Astrocyte of the cerebellum (primary cell): ENCODE results near the gene RNF26.

Source experiments
- DNase-seq: peaks from one replicate; pipeline ENCODE4 v3.0.0-alpha.2; 2011; ENCODE audit warnings: low read depth
- H3K4me3 ChIP-seq: 2 replicates; pipeline ENCODE4 v1.5.1; 2011; ENCODE audit warnings: mild to moderate bottlenecking, low read depth, low read length, moderate library complexity
- in situ Hi-C: cut with HindIII; loops from 2 replicates; pipeline ENCODE4 v1.10.0; 2017; ENCODE audit warnings: low sequenced_read_pairs
- TF ChIP-seq, protein P1 (sequence below): IDR thresholded peaks from 2 replicates; pipeline ENCODE4 v1.5.1; 2012; ENCODE audit warnings: low read length, low read depth, moderate library complexity, mild to moderate bottlenecking; ENCODE audit errors: missing control alignments

The RNF26 gene

DNA sequence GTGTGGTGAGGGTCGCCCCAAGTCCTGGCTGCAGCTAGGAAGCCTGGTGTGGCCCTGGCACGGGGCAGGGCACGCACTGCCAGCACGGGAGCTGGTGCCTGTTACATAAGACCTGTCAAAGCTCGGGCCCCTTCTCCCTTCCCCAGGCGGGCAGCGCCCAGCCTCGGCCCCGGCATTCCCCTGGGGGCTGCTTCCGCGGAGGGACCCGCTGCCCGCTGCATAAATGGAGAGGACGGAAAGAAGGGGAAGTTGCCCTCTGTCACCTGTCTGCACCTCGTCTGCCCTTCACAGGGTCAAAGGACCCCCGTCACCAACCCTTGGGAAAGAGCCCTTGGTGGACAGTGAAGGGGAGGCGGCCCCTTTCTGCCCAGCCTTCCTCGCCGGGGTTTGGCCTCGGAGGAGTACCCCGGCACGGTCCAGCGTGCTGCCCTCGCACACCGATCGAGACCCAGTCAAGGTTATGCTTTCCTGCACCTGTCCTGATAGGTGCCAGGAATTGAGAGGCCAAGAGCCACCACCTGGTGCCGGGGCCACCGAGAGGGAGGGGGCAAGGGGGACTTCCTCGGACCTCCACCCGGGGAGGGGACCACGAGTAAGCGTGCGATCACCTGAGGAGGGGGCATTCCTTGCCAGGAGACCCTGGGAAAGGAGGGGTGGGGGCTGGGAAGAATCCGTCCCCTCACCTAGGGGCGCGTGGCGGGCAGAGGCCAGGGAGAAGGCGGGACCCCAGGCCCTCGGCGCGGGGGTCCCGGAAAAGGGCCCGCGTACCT, 28.9 kb downstream of the RNF26 start:
- H3K4me3 ChIP-seq: peak overlapping the region; percentile 26
- DNase-seq: no peak
- in situ Hi-C loops: loop anchor here (25.0 kb wide), 1 partner anchor 349 kb away; no protein-coding TSS in a partner anchor
- TF ChIP-seq, protein P1, sequence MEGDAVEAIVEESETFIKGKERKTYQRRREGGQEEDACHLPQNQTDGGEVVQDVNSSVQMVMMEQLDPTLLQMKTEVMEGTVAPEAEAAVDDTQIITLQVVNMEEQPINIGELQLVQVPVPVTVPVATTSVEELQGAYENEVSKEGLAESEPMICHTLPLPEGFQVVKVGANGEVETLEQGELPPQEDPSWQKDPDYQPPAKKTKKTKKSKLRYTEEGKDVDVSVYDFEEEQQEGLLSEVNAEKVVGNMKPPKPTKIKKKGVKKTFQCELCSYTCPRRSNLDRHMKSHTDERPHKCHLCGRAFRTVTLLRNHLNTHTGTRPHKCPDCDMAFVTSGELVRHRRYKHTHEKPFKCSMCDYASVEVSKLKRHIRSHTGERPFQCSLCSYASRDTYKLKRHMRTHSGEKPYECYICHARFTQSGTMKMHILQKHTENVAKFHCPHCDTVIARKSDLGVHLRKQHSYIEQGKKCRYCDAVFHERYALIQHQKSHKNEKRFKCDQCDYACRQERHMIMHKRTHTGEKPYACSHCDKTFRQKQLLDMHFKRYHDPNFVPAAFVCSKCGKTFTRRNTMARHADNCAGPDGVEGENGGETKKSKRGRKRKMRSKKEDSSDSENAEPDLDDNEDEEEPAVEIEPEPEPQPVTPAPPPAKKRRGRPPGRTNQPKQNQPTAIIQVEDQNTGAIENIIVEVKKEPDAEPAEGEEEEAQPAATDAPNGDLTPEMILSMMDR: no peak

DNA sequence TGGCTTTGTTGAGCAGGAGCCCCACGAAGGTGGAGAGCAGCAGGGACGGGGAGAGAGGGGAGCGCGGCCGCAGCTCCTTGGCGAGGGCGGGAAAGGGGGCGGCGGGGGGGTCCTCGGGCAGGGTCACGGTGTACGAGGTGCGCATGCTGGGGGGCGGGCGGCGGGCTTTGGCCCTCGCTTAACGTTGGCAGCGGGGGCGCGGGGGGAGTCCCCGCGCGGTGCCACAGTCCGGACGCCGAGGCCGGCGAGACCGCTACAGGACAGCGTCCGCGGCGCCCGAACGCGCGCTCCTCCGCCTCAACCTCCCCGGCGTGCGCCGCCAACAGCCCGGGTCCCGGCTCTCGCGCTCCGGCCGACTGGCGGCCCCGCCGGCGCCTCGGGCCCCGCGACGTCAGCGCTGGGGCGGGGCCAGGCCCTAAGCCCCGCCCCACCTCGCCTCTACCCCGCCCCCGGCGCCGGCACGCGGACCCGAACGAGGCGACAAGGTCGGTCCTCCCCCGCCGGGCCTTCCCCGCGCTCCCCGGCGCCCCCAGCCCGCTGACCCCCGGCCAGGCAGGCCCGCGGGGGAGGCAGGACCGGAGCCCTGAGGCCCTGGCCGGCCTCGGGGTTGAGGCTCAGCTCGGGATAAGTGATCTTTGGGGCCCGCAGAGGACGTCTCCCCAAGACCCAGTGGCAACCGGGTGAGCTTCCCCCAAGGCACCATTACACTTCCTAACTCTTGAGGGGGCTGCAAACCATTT, 29.7 kb downstream of the RNF26 start:
- in situ Hi-C loops: loop anchor here (25.0 kb wide), 1 partner anchor 348 kb away; no protein-coding TSS in a partner anchor
- H3K4me3 ChIP-seq: peak overlapping the region; percentile 26
- DNase-seq: no peak
- TF ChIP-seq, protein P1: no peak

DNA sequence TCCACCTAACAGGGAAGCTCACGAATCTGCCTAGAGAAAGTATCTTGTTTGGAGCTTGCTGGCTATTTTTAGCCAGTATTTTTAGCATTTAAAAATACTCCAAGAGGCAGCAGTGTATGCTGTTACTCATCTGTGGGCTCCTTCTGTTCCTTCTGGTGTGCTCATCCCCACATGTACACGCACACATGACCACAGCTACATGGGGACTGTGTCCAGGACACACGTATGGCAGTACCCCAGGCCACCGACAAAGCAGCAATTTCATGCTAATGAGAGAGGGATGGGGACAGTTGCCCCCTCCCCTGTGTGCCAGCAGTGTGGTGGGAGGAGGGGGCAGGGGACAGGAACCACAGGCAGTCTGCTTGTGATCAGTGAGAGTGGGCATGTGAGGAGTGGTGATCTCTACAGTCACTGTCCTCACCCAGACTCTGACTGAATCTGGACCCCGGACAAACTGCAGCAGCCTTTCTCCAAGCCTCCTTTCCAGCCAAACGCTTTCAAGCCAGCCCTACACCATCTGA, 30.8 kb downstream of the RNF26 start:
- in situ Hi-C loops: loop anchor here (25.0 kb wide), 1 partner anchor 347 kb away; no protein-coding TSS in a partner anchor
- H3K4me3 ChIP-seq: no peak overlapping the region
- DNase-seq: no peak
- TF ChIP-seq, protein P1: no peak

DNA sequence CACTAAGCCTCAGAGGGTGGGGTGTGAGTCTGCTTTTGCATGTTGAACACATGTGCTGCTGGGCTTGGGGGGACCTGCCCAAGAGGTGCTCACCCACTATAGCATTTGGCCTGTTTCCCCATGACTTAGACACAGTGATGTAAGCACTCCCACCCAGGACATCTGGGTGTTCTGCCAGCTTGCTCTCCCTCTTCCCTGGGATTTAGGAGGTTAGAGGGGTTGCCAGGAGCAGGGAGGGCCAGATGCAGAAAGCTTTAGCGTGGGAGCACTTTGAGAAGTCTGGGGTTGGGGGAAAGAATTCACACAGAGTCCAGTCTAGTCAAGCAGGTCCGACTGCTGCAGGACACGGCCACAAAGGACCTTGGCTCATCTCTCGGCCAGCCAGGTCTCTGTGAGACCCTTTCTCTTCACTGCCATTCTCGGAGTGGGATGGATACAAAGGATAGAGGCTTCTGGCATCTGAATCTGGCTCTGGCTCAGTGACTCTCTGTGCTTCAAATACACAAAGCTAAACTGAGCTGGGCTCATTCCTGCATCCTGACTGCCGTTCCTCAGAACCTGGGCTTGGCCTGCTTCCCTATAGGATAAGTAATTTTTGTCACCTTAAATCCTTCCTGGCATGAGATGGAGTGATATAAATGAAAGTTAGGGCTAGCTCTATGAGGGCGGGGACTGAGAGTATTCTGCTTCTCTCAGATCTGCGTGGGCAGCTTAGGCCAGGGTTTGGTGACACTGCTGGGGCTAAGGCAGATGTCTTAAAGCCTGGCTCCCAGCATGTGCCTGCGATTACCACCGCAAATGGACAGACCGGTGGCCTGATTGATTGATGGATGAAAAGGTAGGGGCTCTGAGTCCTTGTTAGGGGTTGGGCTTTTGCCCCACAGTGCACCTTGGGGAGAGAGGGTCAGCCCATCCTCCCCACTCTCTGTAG, 32.6 kb downstream of the RNF26 start:
- in situ Hi-C loops: loop anchor here (25.0 kb wide), 1 partner anchor 345 kb away; no protein-coding TSS in a partner anchor
- H3K4me3 ChIP-seq: no peak overlapping the region
- TF ChIP-seq, protein P1: no peak
- no peak for DNase-seq

DNA sequence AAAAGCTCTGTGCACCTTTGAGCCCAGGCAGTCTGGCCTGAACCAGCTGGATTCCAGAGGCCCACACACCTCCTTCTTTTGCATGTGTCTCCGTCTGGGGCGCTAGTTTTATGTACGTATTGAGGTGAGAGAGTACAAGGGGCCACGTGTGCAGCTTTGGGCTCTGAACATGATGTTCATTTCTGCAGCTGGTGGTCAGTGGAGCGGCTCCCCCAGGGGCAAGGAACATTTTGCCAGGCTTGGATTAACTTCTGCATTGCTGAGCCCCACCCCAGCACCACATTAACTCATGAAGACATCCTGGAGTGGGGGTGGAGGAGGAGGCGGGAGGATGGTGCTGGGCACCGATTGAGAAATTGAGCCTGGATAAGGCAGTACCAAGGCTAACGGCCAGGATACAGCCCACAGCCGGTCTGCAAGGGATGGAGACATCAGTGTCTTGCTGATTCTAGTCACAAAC, 33.4 kb downstream of the RNF26 start:
- DNase-seq: no peak
- in situ Hi-C loops: loop anchor here (25.0 kb wide), 1 partner anchor 345 kb away; no protein-coding TSS in a partner anchor
- TF ChIP-seq, protein P1: no peak
- no peak overlapping the region for H3K4me3 ChIP-seq
